22Rv1 (cell line): Measurements from ENCODE around the gene SORCS2.

Experiments
- ZFX ChIP-seq: fragments of 450-650 bp; IDR thresholded peaks from 2 replicates; pipeline ENCODE4 v1.6.1; 2017; ENCODE audit warnings: antibody characterized with exemption, borderline replicate concordance
- TF ChIP-seq, protein P1 (sequence below): fragments of 450-650 bp; IDR thresholded peaks from 2 replicates; pipeline ENCODE4 v1.5.1; 2017; ENCODE audit warnings: mild to moderate bottlenecking

GRCh38 chr4:7503559-7504249 is 311.4 kb downstream of the SORCS2 start:
- TF ChIP-seq, protein P1, sequence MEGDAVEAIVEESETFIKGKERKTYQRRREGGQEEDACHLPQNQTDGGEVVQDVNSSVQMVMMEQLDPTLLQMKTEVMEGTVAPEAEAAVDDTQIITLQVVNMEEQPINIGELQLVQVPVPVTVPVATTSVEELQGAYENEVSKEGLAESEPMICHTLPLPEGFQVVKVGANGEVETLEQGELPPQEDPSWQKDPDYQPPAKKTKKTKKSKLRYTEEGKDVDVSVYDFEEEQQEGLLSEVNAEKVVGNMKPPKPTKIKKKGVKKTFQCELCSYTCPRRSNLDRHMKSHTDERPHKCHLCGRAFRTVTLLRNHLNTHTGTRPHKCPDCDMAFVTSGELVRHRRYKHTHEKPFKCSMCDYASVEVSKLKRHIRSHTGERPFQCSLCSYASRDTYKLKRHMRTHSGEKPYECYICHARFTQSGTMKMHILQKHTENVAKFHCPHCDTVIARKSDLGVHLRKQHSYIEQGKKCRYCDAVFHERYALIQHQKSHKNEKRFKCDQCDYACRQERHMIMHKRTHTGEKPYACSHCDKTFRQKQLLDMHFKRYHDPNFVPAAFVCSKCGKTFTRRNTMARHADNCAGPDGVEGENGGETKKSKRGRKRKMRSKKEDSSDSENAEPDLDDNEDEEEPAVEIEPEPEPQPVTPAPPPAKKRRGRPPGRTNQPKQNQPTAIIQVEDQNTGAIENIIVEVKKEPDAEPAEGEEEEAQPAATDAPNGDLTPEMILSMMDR: no peak
- no peak for TF ChIP-seq ZFX
